HFFc6 (cell line): ENCODE results near the gene PHPT1. TPM values are rescaled to one million over a fixed set of nuclear protein-coding genes. Genes with fewer than 3 reads are reported as not detected.
A peak's percentile ranks its signal among the peaks of the same experiment; 100 is the strongest.

Experiments
- DNase-seq: peaks from one replicate; pipeline ENCODE4 v3.0.0-alpha.2; 2018
- H3K27ac Mint-ChIP-seq: 2 replicates; pipeline ENCODE4 v1.8.0; 2020; ENCODE audit warnings: mild to moderate bottlenecking, mixed read lengths
- H3K27me3 Mint-ChIP-seq: 2 replicates; pipeline ENCODE4 v1.8.0; 2021; ENCODE audit warnings: mild to moderate bottlenecking, moderate library complexity, mixed read lengths; ENCODE audit not compliant: insufficient read depth
- H3K36me3 Mint-ChIP-seq: 2 replicates; pipeline ENCODE4 v1.8.0; 2021; ENCODE audit warnings: low read depth, mixed read lengths
- H3K4me1 Mint-ChIP-seq: 2 replicates; pipeline ENCODE4 v1.8.0; 2020; ENCODE audit warnings: low read depth, mixed read lengths
- H3K4me3 Mint-ChIP-seq: 2 replicates; pipeline ENCODE4 v1.8.0; 2020; ENCODE audit warnings: mild to moderate bottlenecking, moderate library complexity, mixed read lengths
- H3K9me3 Mint-ChIP-seq: 2 replicates; pipeline ENCODE4 v1.8.0; 2020; ENCODE audit warnings: mild to moderate bottlenecking, mixed read lengths
- total RNA-seq, 6 experiments: library from RNA; stranded (reverse); fragmentation: NEBNext Ultra II Directional; extraction: Animal tissue kit (Norgen Biotek cat#: 25700); gene quantifications; 2 replicates in 1 of 6; 3 replicates in 5 of 6; pipeline ENCODE4 v1.2.3, GENCODE V29; 2021
- TF ChIP-seq, protein P1 (sequence below): fragments of 200-600 bp; sonication (generic); IDR thresholded peaks from 2 replicates; pipeline ENCODE4 v1.5.0; 2021; ENCODE audit warnings: antibody characterized with exemption, mild to moderate bottlenecking

Gene PHPT1
- total RNA-seq, 6 experiments from 2014 or later, result 156 to 181 (median 169) TPM

DNA sequence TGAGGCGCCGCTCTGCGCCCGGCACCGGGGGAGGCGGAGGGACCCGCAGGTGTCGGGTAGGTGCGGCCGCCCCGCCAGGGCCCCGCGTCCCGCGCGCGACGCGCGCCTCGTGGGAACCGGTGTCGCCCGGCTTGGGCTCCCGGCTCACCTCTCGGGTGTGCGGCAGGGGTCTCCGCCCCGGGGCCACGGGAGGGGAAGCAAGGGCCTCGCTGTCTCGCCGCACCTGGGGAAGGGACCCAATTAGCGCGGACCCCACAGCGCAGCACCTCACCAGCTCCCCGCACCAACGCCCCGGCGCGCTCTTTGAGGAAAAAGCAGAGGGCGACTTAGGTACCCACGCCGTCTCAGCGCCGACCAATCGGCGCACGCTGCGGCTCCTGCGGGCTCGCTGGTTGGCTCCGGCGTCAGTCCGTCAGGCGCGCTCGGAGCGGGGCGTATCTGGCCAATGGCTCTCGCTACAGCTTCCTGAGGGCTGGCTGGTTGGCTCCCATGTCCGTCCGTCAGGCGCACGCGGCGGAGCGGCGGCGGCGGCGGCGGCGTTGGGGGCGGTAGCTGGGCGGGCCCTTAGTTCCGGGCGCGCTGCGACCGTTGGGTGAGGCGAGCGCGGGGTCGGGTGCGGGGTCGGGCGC lies 36.9 kb downstream of the PHPT1 start, which contains the start of gene TRAF2:
Gene TRAF2, plus strand, starts transcription at position 567 of the 629 bp plus-strand sequence. CDS start 12,225 bp downstream, outside the sequence.
- Mint-ChIP-seq H3K27me3 (peaks cover 4% of the 10 kb centered on the region; the same call in 1 of the 2 replicates), H3K36me3 (no peaks in the 10 kb centered on the region), H3K27ac (peak within 1 kb of the TSS; percentile 77), H3K4me1 (peaks cover 24% of the 10 kb centered on the region), H3K4me3 (peak within 1 kb of the TSS; percentile 93), H3K9me3 (no peaks in the 10 kb centered on the region)
- peak; percentile 100 for DNase-seq
- TF ChIP-seq, protein P1, sequence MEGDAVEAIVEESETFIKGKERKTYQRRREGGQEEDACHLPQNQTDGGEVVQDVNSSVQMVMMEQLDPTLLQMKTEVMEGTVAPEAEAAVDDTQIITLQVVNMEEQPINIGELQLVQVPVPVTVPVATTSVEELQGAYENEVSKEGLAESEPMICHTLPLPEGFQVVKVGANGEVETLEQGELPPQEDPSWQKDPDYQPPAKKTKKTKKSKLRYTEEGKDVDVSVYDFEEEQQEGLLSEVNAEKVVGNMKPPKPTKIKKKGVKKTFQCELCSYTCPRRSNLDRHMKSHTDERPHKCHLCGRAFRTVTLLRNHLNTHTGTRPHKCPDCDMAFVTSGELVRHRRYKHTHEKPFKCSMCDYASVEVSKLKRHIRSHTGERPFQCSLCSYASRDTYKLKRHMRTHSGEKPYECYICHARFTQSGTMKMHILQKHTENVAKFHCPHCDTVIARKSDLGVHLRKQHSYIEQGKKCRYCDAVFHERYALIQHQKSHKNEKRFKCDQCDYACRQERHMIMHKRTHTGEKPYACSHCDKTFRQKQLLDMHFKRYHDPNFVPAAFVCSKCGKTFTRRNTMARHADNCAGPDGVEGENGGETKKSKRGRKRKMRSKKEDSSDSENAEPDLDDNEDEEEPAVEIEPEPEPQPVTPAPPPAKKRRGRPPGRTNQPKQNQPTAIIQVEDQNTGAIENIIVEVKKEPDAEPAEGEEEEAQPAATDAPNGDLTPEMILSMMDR, result no peak; the same call in 1 of the 2 replicates

DNA sequence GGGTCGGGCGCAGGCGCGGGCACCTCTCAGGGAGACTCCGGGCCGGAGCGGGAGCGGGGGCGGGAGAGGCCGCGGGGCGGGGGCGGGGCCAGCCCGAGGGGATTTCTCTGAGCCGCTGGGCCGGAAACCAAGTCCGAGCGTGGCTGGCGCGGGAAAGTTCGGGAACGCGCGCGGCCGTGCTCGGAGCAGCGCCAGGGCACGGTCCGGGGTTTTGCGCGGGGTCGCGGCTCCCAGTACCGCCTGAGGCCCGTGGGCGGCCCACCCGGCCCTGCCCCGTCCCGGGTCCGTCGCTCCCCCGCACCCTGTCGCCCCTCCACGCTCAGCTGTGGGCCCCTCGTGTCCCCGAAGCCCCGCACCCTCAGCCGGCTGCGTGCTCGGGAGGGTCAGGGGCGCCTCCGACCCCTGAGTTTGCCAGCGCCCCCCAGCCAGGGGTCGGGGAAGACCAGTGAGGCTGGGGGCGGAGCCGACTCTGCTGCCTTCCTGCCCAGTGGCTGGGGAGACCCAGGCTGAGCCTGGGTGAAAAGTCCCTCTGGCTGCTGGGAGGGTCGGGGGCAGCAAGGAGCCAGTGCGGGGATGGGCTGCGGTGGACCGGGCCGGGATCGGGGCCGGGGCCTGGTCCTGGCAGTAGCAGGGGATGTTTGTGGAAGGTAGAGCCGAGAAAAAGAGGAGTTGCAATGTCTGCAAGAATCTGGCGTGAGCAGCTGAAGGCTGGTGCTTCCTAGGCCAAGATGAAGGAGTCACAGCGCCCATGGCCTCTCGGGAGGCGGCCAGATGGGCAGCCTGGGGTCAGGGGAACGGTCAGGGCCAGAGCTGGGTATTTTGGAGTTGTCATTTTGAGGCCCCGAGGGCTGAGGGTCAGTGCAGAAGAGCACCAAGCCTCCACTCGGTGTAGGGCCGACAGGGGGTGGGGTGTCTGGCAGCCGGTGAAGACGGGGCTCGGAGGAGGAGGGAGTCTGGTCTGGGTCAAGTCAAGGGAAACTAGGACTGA lies 37.7 kb downstream of the PHPT1 start:
- Mint-ChIP-seq H3K9me3 (no peaks in the 10 kb centered on the region), H3K4me1 (peaks cover 18% of the 10 kb centered on the region), H3K36me3 (no peaks in the 10 kb centered on the region), H3K27ac (peak overlapping the region; percentile 77), H3K27me3 (peaks cover 3% of the 10 kb centered on the region; the same call in 1 of the 2 replicates), H3K4me3 (peak overlapping the region; percentile 93)
- TF ChIP-seq, protein P1, result no peak
- no peak for DNase-seq

DNA sequence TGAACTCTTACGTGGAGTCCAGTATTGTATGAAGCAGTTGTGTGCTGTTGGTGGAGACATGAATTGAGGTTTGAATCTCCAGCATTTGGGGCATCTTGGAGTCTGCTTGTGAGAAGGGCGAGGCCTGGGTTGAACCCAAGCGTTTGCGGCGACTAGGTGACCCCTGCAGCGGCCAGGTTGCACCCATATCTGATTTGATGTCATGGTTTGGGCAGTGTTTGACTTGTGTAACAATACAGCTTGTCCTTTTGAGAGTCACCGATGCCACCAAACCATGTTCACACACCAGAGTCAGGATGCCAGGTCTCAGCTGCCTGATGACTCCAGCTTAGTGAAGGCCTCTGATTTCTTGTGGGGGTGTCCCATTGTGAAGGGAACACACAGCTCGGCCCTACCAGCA lies 39.2 kb downstream of the PHPT1 start:
- DNase-seq, result no peak
- H3K27me3 Mint-ChIP-seq, result peaks cover 2% of the 10 kb centered on the region; the same call in 1 of the 2 replicates
- H3K36me3 Mint-ChIP-seq, result no peaks in the 10 kb centered on the region
- H3K4me1 Mint-ChIP-seq, result peaks cover 9% of the 10 kb centered on the region
- H3K4me3 Mint-ChIP-seq, result no peak overlapping the region
- H3K27ac Mint-ChIP-seq, result no peak overlapping the region
- H3K9me3 Mint-ChIP-seq, result no peaks in the 10 kb centered on the region
- TF ChIP-seq, protein P1, result no peak

DNA sequence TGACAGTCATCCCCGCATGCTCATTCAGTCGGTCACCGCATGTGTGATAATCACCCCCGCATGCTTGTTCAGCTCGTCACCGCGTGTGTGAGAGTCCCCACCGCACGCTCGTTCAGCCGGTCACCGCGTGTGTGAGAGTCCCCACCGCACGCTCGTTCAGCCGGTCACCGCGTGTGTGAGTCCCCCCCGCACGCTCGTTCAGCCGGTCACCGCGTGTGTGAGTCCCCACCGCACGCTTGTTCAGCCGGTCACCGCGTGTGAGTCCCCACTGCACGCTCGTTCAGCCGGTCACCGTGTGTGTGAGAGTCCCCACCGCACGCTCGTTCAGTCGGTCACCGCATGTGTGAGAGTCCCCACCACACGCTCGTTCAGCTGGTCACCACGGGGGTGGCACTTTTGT lies 40.6 kb downstream of the PHPT1 start:
- Mint-ChIP-seq H3K27me3 (peaks cover 2% of the 10 kb centered on the region; the same call in 1 of the 2 replicates), H3K36me3 (0 out of 2 replicates have a peak, but pooled peaks cover 7% of the 10 kb centered on the region), H3K27ac (no peak overlapping the region), H3K4me1 (peaks cover 9% of the 10 kb centered on the region), H3K9me3 (no peaks in the 10 kb centered on the region), H3K4me3 (no peak overlapping the region)
- no peak for DNase-seq
- TF ChIP-seq, protein P1, result no peak

DNA sequence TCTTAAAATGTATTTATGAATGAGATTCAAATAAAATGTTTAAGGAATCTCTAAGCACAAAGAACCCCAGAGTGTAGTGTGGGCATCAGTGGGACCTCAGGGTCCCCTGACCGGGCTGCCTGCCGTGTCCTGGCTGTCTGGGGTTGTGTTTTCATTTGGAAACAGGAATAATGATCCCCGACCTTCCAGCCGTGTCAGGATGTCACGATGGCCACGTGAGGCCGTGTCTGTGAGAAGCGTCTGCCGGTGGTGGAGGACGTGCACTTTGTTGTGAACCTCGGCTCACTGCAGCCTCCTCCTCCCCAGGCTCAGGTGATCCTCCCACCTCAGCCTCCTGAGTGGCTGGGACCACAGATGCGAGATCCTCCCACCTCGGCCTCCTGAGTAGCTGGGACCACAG lies 41.5 kb downstream of the PHPT1 start:
- H3K36me3 Mint-ChIP-seq, result 0 out of 2 replicates have a peak, but pooled peaks cover 7% of the 10 kb centered on the region
- TF ChIP-seq, protein P1, result no peak
- H3K27ac Mint-ChIP-seq, result no peak overlapping the region
- H3K27me3 Mint-ChIP-seq, result peaks cover 2% of the 10 kb centered on the region; the same call in 1 of the 2 replicates
- H3K4me1 Mint-ChIP-seq, result peaks cover 9% of the 10 kb centered on the region
- DNase-seq, result no peak
- no peaks in the 10 kb centered on the region for H3K9me3 Mint-ChIP-seq
- no peak overlapping the region for H3K4me3 Mint-ChIP-seq
